Smooth muscle cell (in vitro differentiated cells): ENCODE results near the gene FAM24A. TPM values are rescaled to one million over a fixed set of nuclear protein-coding genes. Genes with fewer than 3 reads are reported as not detected.

Experiments
- DNase-seq: peaks from one replicate; lab custom pipeline; 2025; ENCODE audit not compliant: unreplicated experiment; lab: John Stamatoyannopoulos, UW
- H2AFZ ChIP-seq: fragments of 200-600 bp; sonication (generic); 2 replicates; pipeline ENCODE4 v1.6.0; 2016; ENCODE audit warnings: antibody characterized with exemption, low read depth, mild to moderate bottlenecking
- H3F3A ChIP-seq: fragments of 200-600 bp; sonication (generic); 2 replicates; pipeline ENCODE4 v1.6.0; 2017; ENCODE audit warnings: antibody characterized with exemption, low read depth
- H3K27ac ChIP-seq: fragments of 200-600 bp; sonication (generic); 2 replicates; pipeline ENCODE4 v1.5.1; 2016; ENCODE audit warnings: low read depth, mild to moderate bottlenecking
- H3K27me3 ChIP-seq: fragments of 200-600 bp; sonication (generic); 2 replicates; pipeline ENCODE4 v1.6.1; 2016; ENCODE audit warnings: low read depth, mild to moderate bottlenecking
- H3K36me3 ChIP-seq: fragments of 200-600 bp; sonication (generic); 2 replicates; pipeline ENCODE4 v1.5.1; 2016; ENCODE audit warnings: low read depth
- H3K4me1 ChIP-seq: fragments of 200-600 bp; sonication (generic); 2 replicates; pipeline ENCODE4 v1.5.1; 2016; ENCODE audit warnings: low read depth
- H3K4me2 ChIP-seq: fragments of 200-600 bp; sonication (generic); 2 replicates; pipeline ENCODE4 v1.6.0; 2016; ENCODE audit warnings: mild to moderate bottlenecking
- H3K4me3 ChIP-seq: fragments of 200-600 bp; sonication (generic); 2 replicates; pipeline ENCODE4 v1.5.1; 2016; ENCODE audit warnings: mild to moderate bottlenecking
- H3K79me2 ChIP-seq: fragments of 200-600 bp; sonication (generic); 2 replicates; pipeline ENCODE4 v1.6.0; 2016; ENCODE audit warnings: low read depth, mild to moderate bottlenecking
- H3K9ac ChIP-seq: fragments of 200-600 bp; sonication (generic); 2 replicates; pipeline ENCODE4 v1.6.0; 2016; ENCODE audit warnings: low read depth
- H3K9me3 ChIP-seq: fragments of 200-600 bp; sonication (generic); replicated peaks from 2 replicates; pipeline ENCODE4 v1.5.1; 2016; ENCODE audit warnings: low read depth
- H4K20me1 ChIP-seq: fragments of 200-600 bp; sonication (generic); 2 replicates; pipeline ENCODE4 v1.6.0; 2016; ENCODE audit warnings: low read depth
- WGBS: methylation state at CpG from one replicate; pipeline ENCODE4 v1.1.7; 2016; ENCODE audit warnings: low lambda C conversion rate; 5-methylcytosine and 5-hydroxymethylcytosine counted together
- polyA plus RNA-seq: library from polyadenylated mRNA; unstranded; fragments of >200 nt; fragmentation: Nextera tagmentation; extraction: Ambion mirVana; gene quantifications from 2 replicates; pipeline ENCODE4 v1.2.1, GENCODE V29; 2016
- total RNA-seq: library from RNA; depleted of rRNA; stranded (reverse); fragments of >200 nt; gene quantifications from 2 replicates; pipeline ENCODE4 v1.2.3, GENCODE V29; 2014
- TF ChIP-seq, protein P1 (sequence below): fragments of 200-600 bp; sonication (generic); IDR thresholded peaks from 2 replicates; pipeline ENCODE4 v1.5.1; 2017; ENCODE audit warnings: borderline replicate concordance, mild to moderate bottlenecking, antibody characterized with exemption; ENCODE audit not compliant: insufficient read depth, poor library complexity, severe bottlenecking

The FAM24A gene
- total and polyA plus RNA-seq, 2 experiments from 2014 or later, result not detected

GRCh38 chr10:122875843-122876466 lies 34.5 kb upstream of the FAM24A start:
- no peak for DNase-seq
- WGBS, result 22% methylated on average over 6 of the region's 6 CpGs

DNA sequence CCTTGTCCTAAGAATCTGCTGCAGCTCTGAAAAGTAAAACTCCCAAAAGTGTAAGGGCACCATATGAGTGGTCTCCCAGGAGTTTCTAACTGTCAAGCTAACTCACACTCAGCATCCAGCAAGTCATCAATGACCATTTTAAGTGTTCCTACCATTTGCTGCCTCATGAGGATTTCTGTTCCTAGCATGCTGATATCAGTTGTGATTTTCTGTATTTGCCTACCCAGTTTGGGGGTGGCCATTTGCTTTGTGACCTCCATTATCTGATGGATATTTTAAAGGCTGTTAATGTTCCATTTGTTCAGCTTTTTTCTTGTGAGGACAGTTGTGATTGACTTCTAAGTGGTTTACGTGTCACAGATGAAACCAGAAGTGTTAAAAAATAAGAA lies 33.9 kb upstream of the FAM24A start:
- Histone ChIP-seq H3K4me3 (no peak overlapping the region), H3K27me3 (peaks cover 32% of the 10 kb centered on the region), H3F3A (no peaks in the 10 kb centered on the region), H3K79me2 (no peaks in the 10 kb centered on the region), H2AFZ (no peak overlapping the region), H4K20me1 (no peaks in the 10 kb centered on the region), H3K4me2 (no peak overlapping the region), H3K27ac (no peak overlapping the region), H3K36me3 (no peaks in the 10 kb centered on the region), H3K9ac (no peak overlapping the region), H3K9me3 (no peaks in the 10 kb centered on the region), H3K4me1 (peaks cover 14% of the 10 kb centered on the region)
- DNase-seq, result no peak
- 73% methylated on average over 1 of the region's 1 CpG for WGBS
- TF ChIP-seq, protein P1, sequence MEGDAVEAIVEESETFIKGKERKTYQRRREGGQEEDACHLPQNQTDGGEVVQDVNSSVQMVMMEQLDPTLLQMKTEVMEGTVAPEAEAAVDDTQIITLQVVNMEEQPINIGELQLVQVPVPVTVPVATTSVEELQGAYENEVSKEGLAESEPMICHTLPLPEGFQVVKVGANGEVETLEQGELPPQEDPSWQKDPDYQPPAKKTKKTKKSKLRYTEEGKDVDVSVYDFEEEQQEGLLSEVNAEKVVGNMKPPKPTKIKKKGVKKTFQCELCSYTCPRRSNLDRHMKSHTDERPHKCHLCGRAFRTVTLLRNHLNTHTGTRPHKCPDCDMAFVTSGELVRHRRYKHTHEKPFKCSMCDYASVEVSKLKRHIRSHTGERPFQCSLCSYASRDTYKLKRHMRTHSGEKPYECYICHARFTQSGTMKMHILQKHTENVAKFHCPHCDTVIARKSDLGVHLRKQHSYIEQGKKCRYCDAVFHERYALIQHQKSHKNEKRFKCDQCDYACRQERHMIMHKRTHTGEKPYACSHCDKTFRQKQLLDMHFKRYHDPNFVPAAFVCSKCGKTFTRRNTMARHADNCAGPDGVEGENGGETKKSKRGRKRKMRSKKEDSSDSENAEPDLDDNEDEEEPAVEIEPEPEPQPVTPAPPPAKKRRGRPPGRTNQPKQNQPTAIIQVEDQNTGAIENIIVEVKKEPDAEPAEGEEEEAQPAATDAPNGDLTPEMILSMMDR, result no peak

More at GRCh38 chr10:122875843-122876466, 34.5 kb upstream of the FAM24A start:
- Histone ChIP-seq H3K9me3 (no peaks in the 10 kb centered on the region), H3K9ac (no peak overlapping the region), H2AFZ (no peak overlapping the region), H3K4me3 (no peak overlapping the region), H3F3A (no peaks in the 10 kb centered on the region), H3K27me3 (peaks cover 32% of the 10 kb centered on the region), H4K20me1 (no peaks in the 10 kb centered on the region), H3K36me3 (no peaks in the 10 kb centered on the region), H3K27ac (no peak overlapping the region), H3K4me1 (peaks cover 14% of the 10 kb centered on the region), H3K4me2 (no peak overlapping the region), H3K79me2 (no peaks in the 10 kb centered on the region)
- TF ChIP-seq, protein P1, result no peak

DNA sequence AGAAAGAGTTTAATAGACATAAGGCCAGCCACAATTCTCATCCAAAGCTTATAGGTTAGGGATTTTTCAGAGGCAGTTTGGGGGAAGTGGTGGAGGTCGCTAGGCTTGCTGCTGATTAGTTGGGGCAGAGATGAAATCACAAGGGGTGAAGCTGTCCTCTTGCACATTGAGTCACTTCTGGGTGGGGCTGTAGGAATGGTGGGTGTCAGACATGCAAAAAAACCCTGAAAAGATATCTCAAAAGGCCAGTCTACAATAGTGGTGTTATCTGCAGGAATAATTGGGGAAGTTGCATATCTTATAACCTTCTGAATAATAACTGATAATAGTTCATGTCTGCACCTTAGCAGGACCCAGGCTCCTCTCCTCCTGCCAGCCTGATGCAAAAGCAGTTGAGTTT lies 33.1 kb upstream of the FAM24A start:
- H3K4me2 ChIP-seq, result no peak overlapping the region
- no peaks in the 10 kb centered on the region for H4K20me1 ChIP-seq
- no peak overlapping the region for H3K4me3 ChIP-seq
- 43% methylated on average over 1 of the region's 1 CpG for WGBS
- no peak overlapping the region for H3K9ac ChIP-seq
- no peaks in the 10 kb centered on the region for H3K36me3 ChIP-seq
- peaks cover 14% of the 10 kb centered on the region for H3K4me1 ChIP-seq
- DNase-seq, result no peak
- TF ChIP-seq, protein P1, result no peak
- no peak overlapping the region for H2AFZ ChIP-seq
- H3K27me3 ChIP-seq, result peaks cover 32% of the 10 kb centered on the region
- no peak overlapping the region for H3K27ac ChIP-seq
- H3F3A ChIP-seq, result no peaks in the 10 kb centered on the region
- no peaks in the 10 kb centered on the region for H3K9me3 ChIP-seq
- no peaks in the 10 kb centered on the region for H3K79me2 ChIP-seq

DNA sequence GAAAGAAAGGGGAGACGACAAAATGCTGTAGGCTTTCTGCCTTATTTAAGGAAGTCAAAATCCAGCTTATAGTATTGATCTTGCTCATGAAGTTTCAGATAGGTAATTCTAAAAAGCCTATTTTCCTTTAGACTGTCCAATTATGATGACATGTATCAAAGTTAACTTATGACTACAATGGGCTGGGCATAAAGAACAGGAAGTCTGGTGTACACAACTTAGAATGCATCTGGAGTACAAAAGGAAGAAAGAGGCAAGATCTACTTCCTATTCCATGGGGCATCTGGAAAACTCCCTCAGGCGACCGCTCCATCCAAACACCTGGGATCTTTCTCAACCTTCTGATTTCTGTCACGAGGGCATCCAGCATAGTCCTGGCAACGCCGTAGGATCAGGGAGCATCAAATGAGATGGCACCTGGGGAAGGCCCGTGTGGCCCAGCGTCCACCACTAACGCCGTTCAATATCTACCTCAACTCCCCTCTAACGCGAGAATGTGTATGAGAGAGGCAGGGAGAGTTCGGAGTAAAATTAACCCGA lies 31.5 kb upstream of the FAM24A start:
- Histone ChIP-seq H3K36me3 (no peaks in the 10 kb centered on the region), H3K4me2 (no peak overlapping the region), H3K79me2 (no peaks in the 10 kb centered on the region), H3K4me3 (no peak overlapping the region), H3K27ac (no peak overlapping the region), H2AFZ (no peak overlapping the region), H3K4me1 (peaks cover 14% of the 10 kb centered on the region), H3K9me3 (no peaks in the 10 kb centered on the region), H4K20me1 (no peaks in the 10 kb centered on the region), H3K9ac (no peak overlapping the region), H3K27me3 (peaks cover 32% of the 10 kb centered on the region), H3F3A (no peaks in the 10 kb centered on the region)
- TF ChIP-seq, protein P1, result no peak
- WGBS, result 96% methylated on average over 14 of the region's 14 CpGs
- no peak for DNase-seq
